ENCODE measurements around the gene MX2. TPM values are rescaled to one million over a fixed set of nuclear protein-coding genes. Genes with fewer than 3 reads are reported as not detected.
"Not testable (repeated sequence)": the region's sequence is repeated elsewhere in the genome, so short reads cannot be mapped to it uniquely, and the experiment has no call there.

The MX2 gene
- total RNA-seq, result 0.13 and 0.26 TPM in 2 replicates

GRCh38 chr21:41361786-41362604 lies at the start of gene MX2:
Gene MX2 (plus strand): TSS chr21:41362027. CDS start chr21:41376907, 14,880 bp downstream.
- H3K4me3 ChIP-seq (ENCODE audit: low read depth, low read length), result no peak within 1 kb of the TSS
- FAIRE-seq (no peak), DNase-seq (ENCODE audit: low read depth) (peak; percentile 55)

GRCh38 chr21:41313285-41314164 lies 48.3 kb upstream of the MX2 start:
- not testable (repeated sequence) for DNase-seq (ENCODE audit: low read depth); H3K36me3 ChIP-seq (ENCODE audit: control insufficient read depth, insufficient read depth, low read length); FAIRE-seq; H3K4me3 ChIP-seq (ENCODE audit: low read depth, low read length)
- H3K27me3 ChIP-seq (ENCODE audit: control insufficient read depth, insufficient read depth, low read length), result peaks cover 24% of the 10 kb centered on the region

More at GRCh38 chr21:41361786-41362604, at the start of gene MX2:
- TF ChIP-seq CTCF (IDR thresholded peaks at IDR 0.05; ENCODE audit: insufficient read depth, low read length, severe bottlenecking), result no peak
- peaks cover 2% of the 10 kb centered on the region for H3K27me3 ChIP-seq (ENCODE audit: control insufficient read depth, insufficient read depth, low read length)
- H3K36me3 ChIP-seq (ENCODE audit: control insufficient read depth, insufficient read depth, low read length), result no peaks in the 10 kb centered on the region

- no peak for FAIRE-seq
- no peak for TF ChIP-seq CTCF (IDR thresholded peaks at IDR 0.05; ENCODE audit: insufficient read depth, low read length, severe bottlenecking)
- no peaks in the 10 kb centered on the region for H3K36me3 ChIP-seq (ENCODE audit: control insufficient read depth, insufficient read depth, low read length)
- H3K27me3 ChIP-seq (ENCODE audit: control insufficient read depth, insufficient read depth, low read length), result peaks cover 31% of the 10 kb centered on the region
- H3K4me3 ChIP-seq (ENCODE audit: low read depth, low read length), result no peak overlapping the region
- DNase-seq (ENCODE audit: low read depth), result no peak
These were observed 46.1 kb upstream of the MX2 start for GRCh38 chr21:41315726-41316125.

- TF ChIP-seq CTCF (IDR thresholded peaks at IDR 0.05; ENCODE audit: insufficient read depth, low read length, severe bottlenecking), result no peak
- no peak for FAIRE-seq
- Histone ChIP-seq H3K27me3 (ENCODE audit: control insufficient read depth, insufficient read depth, low read length) (peaks cover 31% of the 10 kb centered on the region), H3K36me3 (ENCODE audit: control insufficient read depth, insufficient read depth, low read length) (no peaks in the 10 kb centered on the region), H3K4me3 (ENCODE audit: low read depth, low read length) (no peak within 1 kb of the TSS)
- no peak for DNase-seq (ENCODE audit: low read depth)
These were observed 45.4 kb upstream of the MX2 start, which contains the start of gene FAM3B for GRCh38 chr21:41316200-41317062. Gene FAM3B (plus strand): TSS chr21:41316801. CDS start chr21:41316880, 79 bp downstream.

- H3K36me3 ChIP-seq (ENCODE audit: control insufficient read depth, insufficient read depth, low read length), result no peaks in the 10 kb centered on the region
- H3K27me3 ChIP-seq (ENCODE audit: control insufficient read depth, insufficient read depth, low read length), result peaks cover 31% of the 10 kb centered on the region
- no peak overlapping the region for H3K4me3 ChIP-seq (ENCODE audit: low read depth, low read length)
- FAIRE-seq (no peak), DNase-seq (ENCODE audit: low read depth) (no peak)
- no peak for TF ChIP-seq CTCF (IDR thresholded peaks at IDR 0.05; ENCODE audit: insufficient read depth, low read length, severe bottlenecking)
These were observed 44.8 kb upstream of the MX2 start for GRCh38 chr21:41317063-41317392.

Measured in bronchial epithelial cell (primary cell).